Upper lobe of left lung (tissue), 4 donors: Measurements from ENCODE around the gene GPSM1.

Experiments used
- POLR2A ChIP-seq, 4 donors: fragments of 450-650 bp; IDR thresholded peaks; one replicate each; pipeline ENCODE4 v1.5.1; 2016 to 2017; ENCODE audit warnings: antibody characterized with exemption in 4 of 4, mild to moderate bottlenecking in 2 of 4
- TF ChIP-seq, protein P1 (sequence below), 6 experiments: fragments of 450-650 bp in 4 of 6; fragments of 200-600 bp in 2 of 6; sonication (generic) in 2 of 6; IDR thresholded peaks; one replicate each; pipeline ENCODE4 v1.5.1; 2016 to 2019; ENCODE audit warnings: antibody characterized with exemption in 6 of 6

DNA sequence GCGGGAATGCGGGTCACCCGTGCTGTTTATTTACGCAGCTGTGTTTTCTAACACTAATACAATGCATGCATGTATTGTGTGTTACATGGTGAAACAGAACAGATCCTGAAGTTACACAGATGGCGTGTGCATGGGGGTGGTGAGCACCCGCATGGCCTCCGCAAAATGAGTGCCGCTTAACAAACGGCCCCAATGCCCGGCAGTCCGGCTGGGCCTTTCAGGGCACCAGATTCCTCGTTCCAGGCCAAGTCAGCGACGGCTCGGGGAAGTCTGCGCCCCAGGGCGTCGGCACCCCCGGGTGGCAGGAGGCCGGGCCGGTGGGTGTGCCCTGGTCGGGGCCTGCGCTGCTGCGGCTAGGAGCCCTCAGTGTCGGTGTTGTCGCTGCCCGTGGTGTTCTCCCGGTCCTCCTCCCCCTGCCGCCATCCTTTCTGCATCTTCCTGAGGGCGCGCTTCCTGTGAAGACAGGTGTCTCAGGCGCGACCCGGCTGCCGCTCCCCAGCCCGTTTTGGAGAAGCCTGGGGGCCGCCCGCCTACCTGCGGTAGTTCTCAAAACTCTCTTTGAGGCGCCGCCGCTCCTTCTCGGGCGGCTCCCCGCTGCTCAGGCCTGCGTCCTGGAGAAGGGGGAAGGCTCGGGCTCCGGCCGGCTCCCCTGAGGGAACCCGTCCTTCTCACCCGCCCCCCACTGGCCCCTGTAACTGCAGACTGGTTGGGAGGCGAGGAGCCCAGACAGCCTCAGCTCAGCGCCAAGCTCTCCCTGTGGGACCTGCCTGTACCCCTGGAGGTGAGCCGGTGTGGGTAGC lies 36.8 kb downstream of the GPSM1 start:
- TF ChIP-seq, protein P1, sequence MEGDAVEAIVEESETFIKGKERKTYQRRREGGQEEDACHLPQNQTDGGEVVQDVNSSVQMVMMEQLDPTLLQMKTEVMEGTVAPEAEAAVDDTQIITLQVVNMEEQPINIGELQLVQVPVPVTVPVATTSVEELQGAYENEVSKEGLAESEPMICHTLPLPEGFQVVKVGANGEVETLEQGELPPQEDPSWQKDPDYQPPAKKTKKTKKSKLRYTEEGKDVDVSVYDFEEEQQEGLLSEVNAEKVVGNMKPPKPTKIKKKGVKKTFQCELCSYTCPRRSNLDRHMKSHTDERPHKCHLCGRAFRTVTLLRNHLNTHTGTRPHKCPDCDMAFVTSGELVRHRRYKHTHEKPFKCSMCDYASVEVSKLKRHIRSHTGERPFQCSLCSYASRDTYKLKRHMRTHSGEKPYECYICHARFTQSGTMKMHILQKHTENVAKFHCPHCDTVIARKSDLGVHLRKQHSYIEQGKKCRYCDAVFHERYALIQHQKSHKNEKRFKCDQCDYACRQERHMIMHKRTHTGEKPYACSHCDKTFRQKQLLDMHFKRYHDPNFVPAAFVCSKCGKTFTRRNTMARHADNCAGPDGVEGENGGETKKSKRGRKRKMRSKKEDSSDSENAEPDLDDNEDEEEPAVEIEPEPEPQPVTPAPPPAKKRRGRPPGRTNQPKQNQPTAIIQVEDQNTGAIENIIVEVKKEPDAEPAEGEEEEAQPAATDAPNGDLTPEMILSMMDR (IDR thresholded peaks at IDR 0.05), result peak in 1 of 6 experiments; percentile 7
- no peak for TF ChIP-seq POLR2A (IDR thresholded peaks at IDR 0.05)
